HCT116 (cell line): Measurements from ENCODE around the gene KLHDC4.

Source experiments
- CBX3 ChIP-seq: IDR thresholded peaks from 2 replicates; pipeline ENCODE4 v1.6.1; 2012; ENCODE audit warnings: low read depth
- CEBPB ChIP-seq: IDR thresholded peaks from 2 replicates; pipeline ENCODE4 v1.6.1; 2012; ENCODE audit warnings: low read depth
- CTCF ChIP-seq, 3 experiments: fragments of 200-600 bp in 1 of 3; sonication (generic) in 1 of 3; IDR thresholded peaks in 2 of 3; conservative IDR thresholded peaks in 1 of 3; 2 replicates each; pipeline ENCODE4 v1.5.1; 2012 to 2017; ENCODE audit warnings: low read depth in 2 of 3, low read length in 2 of 3, antibody characterized with exemption in 1 of 3, borderline replicate concordance in 1 of 3, control low read depth in 1 of 3, mild to moderate bottlenecking in 1 of 3, mixed read lengths in 1 of 3, mixed run types in 1 of 3, moderate library complexity in 1 of 3; ENCODE audit not compliant: insufficient read depth in 1 of 3
- POLR2A ChIP-seq: IDR thresholded peaks from 2 replicates; pipeline ENCODE4 v1.7.0; 2011; ENCODE audit warnings: borderline replicate concordance; ENCODE audit not compliant: insufficient read depth, insufficient read length; ENCODE audit errors: extremely low read depth
- ZFX ChIP-seq: fragments of 450-650 bp; IDR thresholded peaks from 2 replicates; pipeline ENCODE4 v1.6.1; 2017
- ZNF274 ChIP-seq: fragments of 200-500 bp; sonication (Bioruptor generic); IDR thresholded peaks from 2 replicates; pipeline ENCODE4 v1.6.1; 2014; ENCODE audit warnings: mild to moderate bottlenecking, low read depth, low read length, inconsistent platforms

- TF ChIP-seq ZNF274, result no peak
- TF ChIP-seq CEBPB, result no peak
- no peak for TF ChIP-seq ZFX
- no peak for TF ChIP-seq CTCF (IDR thresholded peaks at IDR 0.05 in 2 of 3, conservative IDR thresholded peaks at IDR 0.05 in 1 of 3; ENCODE audit: borderline replicate concordance in 1 of 3, insufficient read depth in 1 of 3, low read depth in 2 of 3, low read length in 2 of 3)
- TF ChIP-seq CBX3, result no peak
- TF ChIP-seq POLR2A, result no peak
Measured at GRCh38 chr16:87729266-87729954, 36.4 kb downstream of the KLHDC4 start.
